Smooth muscle cell (in vitro differentiated cells): ENCODE data around the gene POMT1. TPM values are rescaled to one million over a fixed set of nuclear protein-coding genes. Genes with fewer than 3 reads are reported as not detected.

ENCODE experiments used
- DNase-seq: peaks from one replicate; lab custom pipeline; 2025; ENCODE audit not compliant: unreplicated experiment; lab: John Stamatoyannopoulos, UW
- H2AFZ ChIP-seq: fragments of 200-600 bp; sonication (generic); 2 replicates; pipeline ENCODE4 v1.6.0; 2016; ENCODE audit warnings: antibody characterized with exemption, low read depth, mild to moderate bottlenecking
- H3F3A ChIP-seq: fragments of 200-600 bp; sonication (generic); 2 replicates; pipeline ENCODE4 v1.6.0; 2017; ENCODE audit warnings: antibody characterized with exemption, low read depth
- H3K27ac ChIP-seq: fragments of 200-600 bp; sonication (generic); 2 replicates; pipeline ENCODE4 v1.5.1; 2016; ENCODE audit warnings: low read depth, mild to moderate bottlenecking
- H3K27me3 ChIP-seq: fragments of 200-600 bp; sonication (generic); 2 replicates; pipeline ENCODE4 v1.6.1; 2016; ENCODE audit warnings: low read depth, mild to moderate bottlenecking
- H3K36me3 ChIP-seq: fragments of 200-600 bp; sonication (generic); 2 replicates; pipeline ENCODE4 v1.5.1; 2016; ENCODE audit warnings: low read depth
- H3K4me1 ChIP-seq: fragments of 200-600 bp; sonication (generic); 2 replicates; pipeline ENCODE4 v1.5.1; 2016; ENCODE audit warnings: low read depth
- H3K4me2 ChIP-seq: fragments of 200-600 bp; sonication (generic); 2 replicates; pipeline ENCODE4 v1.6.0; 2016; ENCODE audit warnings: mild to moderate bottlenecking
- H3K4me3 ChIP-seq: fragments of 200-600 bp; sonication (generic); 2 replicates; pipeline ENCODE4 v1.5.1; 2016; ENCODE audit warnings: mild to moderate bottlenecking
- H3K79me2 ChIP-seq: fragments of 200-600 bp; sonication (generic); 2 replicates; pipeline ENCODE4 v1.6.0; 2016; ENCODE audit warnings: low read depth, mild to moderate bottlenecking
- H3K9ac ChIP-seq: fragments of 200-600 bp; sonication (generic); 2 replicates; pipeline ENCODE4 v1.6.0; 2016; ENCODE audit warnings: low read depth
- H3K9me3 ChIP-seq: fragments of 200-600 bp; sonication (generic); replicated peaks from 2 replicates; pipeline ENCODE4 v1.5.1; 2016; ENCODE audit warnings: low read depth
- H4K20me1 ChIP-seq: fragments of 200-600 bp; sonication (generic); 2 replicates; pipeline ENCODE4 v1.6.0; 2016; ENCODE audit warnings: low read depth
- WGBS: methylation state at CpG from one replicate; pipeline ENCODE4 v1.1.7; 2016; ENCODE audit warnings: low lambda C conversion rate; 5-methylcytosine and 5-hydroxymethylcytosine counted together
- polyA plus RNA-seq: library from polyadenylated mRNA; unstranded; fragments of >200 nt; fragmentation: Nextera tagmentation; extraction: Ambion mirVana; gene quantifications from 2 replicates; pipeline ENCODE4 v1.2.1, GENCODE V29; 2016
- total RNA-seq: library from RNA; depleted of rRNA; stranded (reverse); fragments of >200 nt; gene quantifications from 2 replicates; pipeline ENCODE4 v1.2.3, GENCODE V29; 2014
- TF ChIP-seq, protein P1 (sequence below): fragments of 200-600 bp; sonication (generic); IDR thresholded peaks from 2 replicates; pipeline ENCODE4 v1.5.1; 2017; ENCODE audit warnings: borderline replicate concordance, mild to moderate bottlenecking, antibody characterized with exemption; ENCODE audit not compliant: insufficient read depth, poor library complexity, severe bottlenecking

POMT1 gene
- total and polyA plus RNA-seq, 2 experiments from 2014 or later = 11.8 to 15.2 TPM

DNA sequence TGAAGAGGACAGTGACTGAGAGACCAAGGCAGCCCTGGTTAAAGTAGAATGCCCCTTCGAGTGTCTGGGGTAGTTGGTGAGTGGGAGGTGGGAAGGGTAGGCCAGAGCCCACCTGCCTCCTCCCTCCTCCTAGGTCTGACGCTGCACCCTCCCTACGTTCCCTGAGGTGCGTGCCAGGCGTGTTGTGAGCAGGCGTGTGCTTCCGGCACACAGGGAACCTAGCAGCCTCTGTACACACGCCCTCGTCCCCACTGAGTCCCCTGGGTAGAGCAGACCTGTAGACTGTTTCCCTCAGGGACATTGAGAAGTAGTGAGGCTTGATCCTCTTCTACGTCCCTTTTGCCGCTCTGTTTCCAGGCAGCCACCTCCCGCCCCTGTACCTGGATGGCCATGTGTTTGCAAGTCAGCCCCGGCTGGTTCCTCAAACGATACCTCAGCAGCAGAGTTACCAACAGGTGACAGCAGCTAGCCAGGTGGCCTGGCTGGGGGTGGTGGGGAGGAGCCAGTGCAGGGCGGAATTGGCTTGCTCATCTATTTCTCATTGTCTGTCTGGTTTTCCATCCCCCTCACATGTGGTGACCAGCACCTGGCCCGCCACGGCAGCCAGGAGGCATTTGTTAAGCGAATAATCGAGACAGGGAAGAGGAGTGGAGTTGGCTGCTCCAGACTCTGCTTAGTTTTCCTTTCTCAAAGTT is 16.8 kb upstream of the POMT1 start:
- TF ChIP-seq, protein P1, sequence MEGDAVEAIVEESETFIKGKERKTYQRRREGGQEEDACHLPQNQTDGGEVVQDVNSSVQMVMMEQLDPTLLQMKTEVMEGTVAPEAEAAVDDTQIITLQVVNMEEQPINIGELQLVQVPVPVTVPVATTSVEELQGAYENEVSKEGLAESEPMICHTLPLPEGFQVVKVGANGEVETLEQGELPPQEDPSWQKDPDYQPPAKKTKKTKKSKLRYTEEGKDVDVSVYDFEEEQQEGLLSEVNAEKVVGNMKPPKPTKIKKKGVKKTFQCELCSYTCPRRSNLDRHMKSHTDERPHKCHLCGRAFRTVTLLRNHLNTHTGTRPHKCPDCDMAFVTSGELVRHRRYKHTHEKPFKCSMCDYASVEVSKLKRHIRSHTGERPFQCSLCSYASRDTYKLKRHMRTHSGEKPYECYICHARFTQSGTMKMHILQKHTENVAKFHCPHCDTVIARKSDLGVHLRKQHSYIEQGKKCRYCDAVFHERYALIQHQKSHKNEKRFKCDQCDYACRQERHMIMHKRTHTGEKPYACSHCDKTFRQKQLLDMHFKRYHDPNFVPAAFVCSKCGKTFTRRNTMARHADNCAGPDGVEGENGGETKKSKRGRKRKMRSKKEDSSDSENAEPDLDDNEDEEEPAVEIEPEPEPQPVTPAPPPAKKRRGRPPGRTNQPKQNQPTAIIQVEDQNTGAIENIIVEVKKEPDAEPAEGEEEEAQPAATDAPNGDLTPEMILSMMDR = no peak
- DNase-seq = no peak
- Histone ChIP-seq H4K20me1 (peaks cover 66% of the 10 kb centered on the region), H3K4me2 (no peak overlapping the region), H3K27ac (no peak overlapping the region), H3K9me3 (no peaks in the 10 kb centered on the region), H3K4me1 (no peaks in the 10 kb centered on the region), H3K9ac (no peak overlapping the region), H2AFZ (no peak overlapping the region), H3F3A (no peaks in the 10 kb centered on the region), H3K79me2 (no peaks in the 10 kb centered on the region), H3K27me3 (no peaks in the 10 kb centered on the region), H3K36me3 (no peaks in the 10 kb centered on the region), H3K4me3 (no peak overlapping the region)
- WGBS = 87% methylated on average over 18 of the region's 19 CpGs

DNA sequence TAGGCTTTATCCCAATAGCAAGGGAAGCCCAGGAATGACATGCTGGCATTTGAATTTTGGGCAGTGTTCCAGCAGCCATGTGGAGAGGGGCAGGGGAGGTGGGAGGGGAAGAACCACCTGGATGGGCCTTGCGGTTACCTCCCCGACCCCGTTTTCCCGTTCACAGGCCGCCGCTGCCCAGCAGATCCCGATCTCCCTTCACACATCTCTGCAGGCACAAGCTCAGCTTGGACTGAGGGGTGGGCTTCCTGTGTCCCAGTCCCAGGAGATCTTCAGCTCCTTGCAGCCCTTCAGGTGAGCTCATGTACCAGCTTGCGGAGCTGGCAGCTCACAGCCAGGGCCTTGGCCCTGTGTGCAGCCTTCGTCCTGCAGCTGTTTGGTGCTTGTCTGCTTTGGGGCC is 15.7 kb upstream of the POMT1 start:
- H3K36me3 ChIP-seq = no peaks in the 10 kb centered on the region

DNA sequence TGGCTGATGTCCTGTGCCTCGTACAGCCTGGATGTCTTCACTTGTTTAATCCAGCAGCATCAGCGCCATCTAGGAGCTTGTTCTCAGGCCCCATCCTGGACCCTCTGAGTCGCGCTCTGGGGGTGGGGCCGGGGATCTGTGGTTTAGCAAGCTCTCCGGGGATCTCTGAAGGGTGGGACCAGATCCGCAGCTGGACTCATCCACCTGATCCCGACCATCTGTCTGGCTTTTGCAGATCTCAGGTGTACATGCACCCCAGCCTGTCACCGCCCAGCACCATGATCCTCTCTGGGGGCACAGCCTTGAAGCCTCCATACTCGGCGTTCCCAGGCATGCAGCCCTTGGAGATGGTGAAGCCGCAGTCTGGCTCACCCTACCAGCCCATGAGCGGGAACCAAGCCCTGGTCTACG is 15.1 kb upstream of the POMT1 start:
- no peak overlapping the region for H3K9ac ChIP-seq
- peaks cover 63% of the 10 kb centered on the region for H4K20me1 ChIP-seq
- H3K4me3 ChIP-seq = no peak overlapping the region
- no peak overlapping the region for H3K4me2 ChIP-seq
- WGBS = 92% methylated on average over 14 of the region's 14 CpGs
- no peak overlapping the region for H2AFZ ChIP-seq
- H3K27ac ChIP-seq = no peak overlapping the region
- H3K9me3 ChIP-seq = no peaks in the 10 kb centered on the region
- TF ChIP-seq, protein P1 = no peak
- H3K4me1 ChIP-seq = no peaks in the 10 kb centered on the region
- H3F3A ChIP-seq = no peaks in the 10 kb centered on the region
- H3K27me3 ChIP-seq = no peaks in the 10 kb centered on the region
- H3K79me2 ChIP-seq = no peaks in the 10 kb centered on the region
- no peaks in the 10 kb centered on the region for H3K36me3 ChIP-seq
- DNase-seq = no peak

More for the DNA sequence above, 15.7 kb upstream of the POMT1 start:
- H3K27me3 ChIP-seq = no peaks in the 10 kb centered on the region
- DNase-seq = no peak
- H3K9me3 ChIP-seq = no peaks in the 10 kb centered on the region
- no peaks in the 10 kb centered on the region for H3K4me1 ChIP-seq
- H3K9ac ChIP-seq = no peak overlapping the region
- peaks cover 69% of the 10 kb centered on the region for H4K20me1 ChIP-seq
- H2AFZ ChIP-seq = no peak overlapping the region
- 100% methylated on average over 9 of the region's 9 CpGs for WGBS
- H3K4me2 ChIP-seq = no peak overlapping the region
- H3K27ac ChIP-seq = no peak overlapping the region
- H3K79me2 ChIP-seq = no peaks in the 10 kb centered on the region
- H3K4me3 ChIP-seq = no peak overlapping the region
- H3F3A ChIP-seq = no peaks in the 10 kb centered on the region
- TF ChIP-seq, protein P1 = no peak

DNA sequence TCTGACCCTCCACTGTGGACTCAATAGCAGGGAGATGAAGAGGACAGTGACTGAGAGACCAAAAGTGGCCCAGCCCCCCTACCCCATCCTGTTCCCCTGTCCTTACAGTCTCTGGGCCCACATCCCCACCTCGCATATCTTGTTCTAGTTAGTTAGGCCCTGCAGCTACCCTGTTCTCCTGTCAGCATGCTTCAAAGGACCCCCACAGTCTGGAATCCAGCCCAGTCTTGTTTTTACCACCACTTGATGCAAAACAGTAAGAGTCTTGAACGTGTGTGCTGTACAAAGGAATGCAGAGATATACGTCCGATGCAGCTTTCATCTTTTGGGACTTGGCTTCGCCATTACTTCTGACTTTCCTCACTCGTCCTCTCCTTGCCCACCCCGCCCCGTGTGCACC is 12.2 kb upstream of the POMT1 start:
- H3K9ac ChIP-seq = no peak overlapping the region
- WGBS = 80% methylated on average over 8 of the region's 8 CpGs
- no peaks in the 10 kb centered on the region for H3K27me3 ChIP-seq
- no peak for DNase-seq
- H3K9me3 ChIP-seq = no peaks in the 10 kb centered on the region
- TF ChIP-seq, protein P1 = no peak
- H3K4me1 ChIP-seq = no peaks in the 10 kb centered on the region
- no peak overlapping the region for H3K4me3 ChIP-seq
- H3K4me2 ChIP-seq = no peak overlapping the region
- no peak overlapping the region for H2AFZ ChIP-seq
- no peaks in the 10 kb centered on the region for H3F3A ChIP-seq
- peaks cover 66% of the 10 kb centered on the region for H4K20me1 ChIP-seq
- H3K79me2 ChIP-seq = no peaks in the 10 kb centered on the region
- no peak overlapping the region for H3K27ac ChIP-seq
- no peaks in the 10 kb centered on the region for H3K36me3 ChIP-seq
